Activated T-helper 1 cell treated with anti-CD3 and anti-CD28 coated beads, Interleukin-12 subunit alpha, Interleukin-12 subunit beta, Interleukin-2, Interleukin-4 antibody, amounts not matched to agents 30 ng/mL and 10 ng/mL and 1 ng/mL, durations not matched to agents 14 hours and 24 hours and 36 hours (primary cell): Measurements from ENCODE around the gene DDI2. TPM values are rescaled to one million over a fixed set of nuclear protein-coding genes. Genes with fewer than 3 reads are reported as not detected.

Experiments used
- DNase-seq: peaks from one replicate; pipeline ENCODE4 v3.0.0; 2021; ENCODE audit warnings: low spot score
- H3K27ac Mint-ChIP-seq: one replicate; pipeline ENCODE4 v1.8.0; 2021; ENCODE audit warnings: mild to moderate bottlenecking, mixed read lengths
- H3K27me3 Mint-ChIP-seq: one replicate; pipeline ENCODE4 v1.8.0; 2022; ENCODE audit warnings: mild to moderate bottlenecking, moderate library complexity, mixed read lengths; ENCODE audit not compliant: insufficient read depth
- H3K36me3 Mint-ChIP-seq: one replicate; pipeline ENCODE4 v1.8.0; 2021; ENCODE audit warnings: low read depth, mixed read lengths
- H3K4me1 Mint-ChIP-seq: one replicate; pipeline ENCODE4 v1.8.0; 2021; ENCODE audit warnings: low read depth, mixed read lengths
- H3K4me3 Mint-ChIP-seq: one replicate; pipeline ENCODE4 v1.8.0; 2021; ENCODE audit warnings: mild to moderate bottlenecking, moderate library complexity, mixed read lengths
- H3K9me3 Mint-ChIP-seq: one replicate; pipeline ENCODE4 v1.8.0; 2021; ENCODE audit warnings: mixed read lengths
- intact Hi-C: fragments of 100-400 bp; cut with micrococcal nuclease; formaldehyde crosslinking; loops from one replicate; pipeline ENCODE4 v1.15.1; 2024
- total RNA-seq: library from RNA; stranded (reverse); gene quantifications from 2 replicates; pipeline ENCODE4 v1.2.3, GENCODE V29; 2022

DDI2 gene
- total RNA-seq, 1 donor from 2014 or later = 49.9 TPM

- Mint-ChIP-seq H3K4me3 (no peak overlapping the region), H3K27me3 (no peaks in the 10 kb centered on the region), H3K4me1 (peaks cover 11% of the 10 kb centered on the region), H3K9me3 (no peaks in the 10 kb centered on the region), H3K27ac (no peak overlapping the region), H3K36me3 (peaks cover 53% of the 10 kb centered on the region)
- DNase-seq = no peak
- intact Hi-C loops = no loop called here
Observed at GRCh38 chr1:15656464-15656863, 39.2 kb downstream of the DDI2 start.

GRCh38 chr1:15657021-15657420 lies 39.8 kb downstream of the DDI2 start:
- H3K27ac Mint-ChIP-seq = no peak overlapping the region
- H3K27me3 Mint-ChIP-seq = no peaks in the 10 kb centered on the region
- no peak for DNase-seq
- H3K9me3 Mint-ChIP-seq = no peaks in the 10 kb centered on the region
- H3K4me3 Mint-ChIP-seq = no peak overlapping the region
- H3K4me1 Mint-ChIP-seq = peaks cover 11% of the 10 kb centered on the region
- intact Hi-C loops = no loop called here
- peaks cover 51% of the 10 kb centered on the region for H3K36me3 Mint-ChIP-seq

GRCh38 chr1:15660151-15660550 lies 42.9 kb downstream of the DDI2 start:
- H3K9me3 Mint-ChIP-seq = no peaks in the 10 kb centered on the region
- peaks cover 11% of the 10 kb centered on the region for H3K4me1 Mint-ChIP-seq
- no peak for DNase-seq
- no peak overlapping the region for H3K4me3 Mint-ChIP-seq
- intact Hi-C loops = no loop called here
- no peaks in the 10 kb centered on the region for H3K27me3 Mint-ChIP-seq
- no peak overlapping the region for H3K27ac Mint-ChIP-seq
- H3K36me3 Mint-ChIP-seq = peaks cover 46% of the 10 kb centered on the region

GRCh38 chr1:15662477-15662876 lies 45.2 kb downstream of the DDI2 start:
- Mint-ChIP-seq H3K36me3 (peaks cover 39% of the 10 kb centered on the region), H3K4me1 (no peaks in the 10 kb centered on the region), H3K27ac (no peak overlapping the region), H3K27me3 (no peaks in the 10 kb centered on the region), H3K4me3 (no peak overlapping the region), H3K9me3 (no peaks in the 10 kb centered on the region)
- intact Hi-C loops = no loop called here
- DNase-seq = no peak

- H3K27ac Mint-ChIP-seq = no peak overlapping the region
- DNase-seq = no peak
- no peak overlapping the region for H3K4me3 Mint-ChIP-seq
- H3K4me1 Mint-ChIP-seq = no peaks in the 10 kb centered on the region
- no peaks in the 10 kb centered on the region for H3K27me3 Mint-ChIP-seq
- intact Hi-C loops = no loop called here
- H3K9me3 Mint-ChIP-seq = no peaks in the 10 kb centered on the region
- peaks cover 32% of the 10 kb centered on the region for H3K36me3 Mint-ChIP-seq
Observed at GRCh38 chr1:15663925-15664324, 46.7 kb downstream of the DDI2 start.

- intact Hi-C loops = no loop called here
- Mint-ChIP-seq H3K9me3 (no peaks in the 10 kb centered on the region), H3K27me3 (no peaks in the 10 kb centered on the region), H3K4me1 (no peaks in the 10 kb centered on the region), H3K36me3 (peaks cover 10% of the 10 kb centered on the region), H3K4me3 (no peak overlapping the region), H3K27ac (no peak overlapping the region)
- no peak for DNase-seq
Observed at GRCh38 chr1:15667362-15667761, 50.1 kb downstream of the DDI2 start.

GRCh38 chr1:15668089-15668754 lies 51.0 kb downstream of the DDI2 start:
- H3K27ac Mint-ChIP-seq = no peak overlapping the region
- H3K27me3 Mint-ChIP-seq = no peaks in the 10 kb centered on the region
- H3K36me3 Mint-ChIP-seq = peaks cover 8% of the 10 kb centered on the region
- no peaks in the 10 kb centered on the region for H3K4me1 Mint-ChIP-seq
- no peak overlapping the region for H3K4me3 Mint-ChIP-seq
- no peaks in the 10 kb centered on the region for H3K9me3 Mint-ChIP-seq
- DNase-seq = no peak
- intact Hi-C loops = no loop called here

GRCh38 chr1:15669074-15669473 lies 51.8 kb downstream of the DDI2 start:
- no peak for DNase-seq
- intact Hi-C loops = no loop called here
- Mint-ChIP-seq H3K27ac (no peak overlapping the region), H3K27me3 (peaks cover 1% of the 10 kb centered on the region), H3K36me3 (peaks cover 8% of the 10 kb centered on the region), H3K4me3 (no peak overlapping the region), H3K9me3 (no peaks in the 10 kb centered on the region), H3K4me1 (no peaks in the 10 kb centered on the region)

GRCh38 chr1:15669864-15670263 lies 52.6 kb downstream of the DDI2 start:
- Mint-ChIP-seq H3K9me3 (no peaks in the 10 kb centered on the region), H3K4me3 (no peak overlapping the region), H3K36me3 (peaks cover 8% of the 10 kb centered on the region), H3K27ac (no peak overlapping the region), H3K4me1 (no peaks in the 10 kb centered on the region), H3K27me3 (peaks cover 4% of the 10 kb centered on the region)
- intact Hi-C loops = no loop called here
- no peak for DNase-seq

GRCh38 chr1:15671430-15671829 lies 54.2 kb downstream of the DDI2 start:
- no peaks in the 10 kb centered on the region for H3K9me3 Mint-ChIP-seq
- peaks cover 4% of the 10 kb centered on the region for H3K27me3 Mint-ChIP-seq
- intact Hi-C loops = no loop called here
- H3K27ac Mint-ChIP-seq = no peak overlapping the region
- no peak for DNase-seq
- H3K4me3 Mint-ChIP-seq = no peak overlapping the region
- no peaks in the 10 kb centered on the region for H3K4me1 Mint-ChIP-seq
- H3K36me3 Mint-ChIP-seq = peaks cover 4% of the 10 kb centered on the region

GRCh38 chr1:15674386-15675159 lies 57.3 kb downstream of the DDI2 start:
- H3K36me3 Mint-ChIP-seq = no peaks in the 10 kb centered on the region
- no peak for DNase-seq
- no peaks in the 10 kb centered on the region for H3K4me1 Mint-ChIP-seq
- intact Hi-C loops = no loop called here
- H3K27me3 Mint-ChIP-seq = peaks cover 4% of the 10 kb centered on the region
- H3K9me3 Mint-ChIP-seq = no peaks in the 10 kb centered on the region
- H3K27ac Mint-ChIP-seq = no peak overlapping the region
- H3K4me3 Mint-ChIP-seq = no peak overlapping the region

GRCh38 chr1:15676010-15676409 lies 58.8 kb downstream of the DDI2 start:
- peaks cover 4% of the 10 kb centered on the region for H3K27me3 Mint-ChIP-seq
- no peak overlapping the region for H3K4me3 Mint-ChIP-seq
- no peaks in the 10 kb centered on the region for H3K36me3 Mint-ChIP-seq
- no peak overlapping the region for H3K27ac Mint-ChIP-seq
- no peaks in the 10 kb centered on the region for H3K9me3 Mint-ChIP-seq
- peaks cover 5% of the 10 kb centered on the region for H3K4me1 Mint-ChIP-seq
- intact Hi-C loops = no loop called here
- DNase-seq = no peak

GRCh38 chr1:15676688-15677661 lies 59.7 kb downstream of the DDI2 start:
- intact Hi-C loops = no loop called here
- H3K9me3 Mint-ChIP-seq = no peaks in the 10 kb centered on the region
- peaks cover 7% of the 10 kb centered on the region for H3K4me1 Mint-ChIP-seq
- no peak overlapping the region for H3K27ac Mint-ChIP-seq
- no peaks in the 10 kb centered on the region for H3K36me3 Mint-ChIP-seq
- DNase-seq = no peak
- peaks cover 4% of the 10 kb centered on the region for H3K27me3 Mint-ChIP-seq
- H3K4me3 Mint-ChIP-seq = no peak overlapping the region
